NCI-H2107 treated with DMSO at 0.1 percent for 48 hours (cell line): ENCODE results near the gene MLC1.

Experiments
- DNase-seq: peaks from one replicate; lab custom pipeline; 2025; ENCODE audit not compliant: unreplicated experiment; lab: John Stamatoyannopoulos, UW

MLC1 gene

DNA sequence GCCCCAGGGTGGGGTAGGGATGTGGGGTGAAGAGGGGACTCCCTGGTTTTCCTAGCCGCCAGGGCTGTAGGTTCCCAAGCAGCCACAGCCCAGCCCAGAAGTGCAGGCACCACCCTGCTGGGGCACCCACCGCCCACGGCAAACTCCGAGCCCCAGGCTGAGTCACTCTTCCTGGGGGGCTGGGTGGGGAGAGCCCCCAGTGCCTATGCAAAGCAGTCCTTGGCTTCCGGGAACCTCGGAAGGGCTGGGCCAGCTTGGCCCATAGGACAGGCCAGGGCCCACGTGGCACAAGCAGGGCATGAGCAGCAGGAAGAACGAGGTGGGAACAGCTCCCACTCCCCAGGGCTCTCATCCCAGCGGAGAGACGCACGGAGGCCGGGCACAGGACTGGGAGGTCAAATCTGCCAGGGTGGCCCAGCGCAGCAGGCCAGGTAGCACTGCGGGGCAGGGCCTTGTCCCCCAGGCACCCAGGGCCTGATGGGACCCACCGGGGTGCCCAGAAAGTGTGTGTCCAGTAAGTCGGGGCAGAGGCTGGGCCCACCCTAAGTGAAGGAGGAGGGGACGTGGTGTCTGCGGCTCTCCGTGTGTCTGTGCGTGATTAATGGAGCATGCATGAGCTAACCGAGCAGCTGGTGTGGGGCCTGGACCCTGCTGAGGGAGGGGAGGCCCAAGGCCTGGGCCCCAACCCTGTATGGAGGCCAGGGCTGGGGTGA is 68.1 kb downstream of the MLC1 start:
- DNase-seq: no peak

DNA sequence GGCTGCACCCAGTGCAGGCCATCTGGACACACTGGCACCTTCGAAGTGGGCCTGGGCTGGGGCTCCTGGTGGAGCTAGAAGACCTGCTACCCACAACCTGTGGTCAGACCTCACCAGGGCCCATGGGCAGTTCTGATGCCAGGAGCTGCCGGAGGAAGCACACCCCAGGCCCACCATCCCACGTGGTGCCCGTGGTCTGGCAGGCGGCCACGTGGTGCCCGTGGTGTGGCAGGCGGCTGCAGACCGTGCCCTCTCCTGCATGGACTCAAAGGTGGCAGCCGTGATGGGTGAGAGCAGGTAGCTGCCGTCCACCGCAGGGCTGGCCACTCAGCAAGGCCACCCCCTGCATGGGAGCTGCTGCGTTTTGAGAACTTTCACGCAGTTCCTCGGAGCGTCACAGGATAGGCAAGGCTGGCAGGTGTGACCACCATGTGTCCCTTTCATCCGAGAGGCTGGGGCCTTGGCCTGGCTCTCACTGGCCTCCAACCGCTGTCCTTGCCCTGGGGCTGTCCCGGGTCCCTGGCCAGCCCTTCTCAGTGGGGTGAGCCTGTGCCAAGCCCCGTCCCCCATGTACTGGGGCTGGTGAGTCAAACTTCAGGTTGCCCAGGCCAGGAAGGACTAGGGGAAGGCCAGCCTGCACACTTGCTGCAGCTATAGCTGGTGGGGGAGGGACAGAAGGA is 68.8 kb downstream of the MLC1 start:
- no peak for DNase-seq

DNA sequence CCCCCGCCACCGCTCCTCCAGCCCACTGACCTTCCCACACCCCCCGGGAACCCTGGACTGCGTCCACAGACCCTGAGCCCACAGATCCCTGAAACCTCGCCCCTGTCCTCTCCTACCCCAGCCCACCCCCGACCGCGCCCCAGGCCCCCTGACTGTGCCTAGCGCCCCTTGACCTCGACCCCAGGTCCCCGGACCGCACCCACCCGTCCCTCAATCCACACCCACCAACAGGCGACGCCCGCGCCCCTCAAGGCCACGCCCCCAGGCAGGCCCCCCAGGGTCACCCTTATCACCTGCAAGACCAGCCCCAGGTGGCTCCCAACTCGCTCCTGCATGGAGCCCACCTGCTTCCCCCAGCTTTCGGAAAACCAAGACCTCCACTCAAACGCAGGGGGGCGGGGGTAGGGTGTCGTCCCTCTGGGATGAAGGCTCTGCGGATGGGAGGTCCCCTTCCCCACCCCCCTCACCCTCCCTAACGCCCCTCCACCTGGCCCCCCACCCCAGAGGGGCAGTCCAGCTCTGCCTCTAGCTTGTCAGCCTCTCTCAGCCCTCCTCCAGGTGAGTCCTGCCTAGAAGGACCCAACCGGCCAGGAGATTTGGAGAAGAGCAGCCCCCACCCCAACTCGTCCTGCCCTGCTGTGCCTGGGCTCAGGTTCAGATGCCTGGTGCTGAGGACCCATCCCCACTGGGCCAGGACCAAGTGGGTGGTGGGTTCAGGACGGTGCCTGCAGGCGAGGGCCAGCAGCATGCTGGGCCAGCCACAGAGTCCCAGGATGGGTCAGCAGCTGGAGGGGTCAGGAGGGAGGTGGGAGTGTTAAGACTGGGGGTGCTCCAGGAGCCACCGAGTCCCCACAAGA is 69.5 kb downstream of the MLC1 start:
- no peak for DNase-seq

DNA sequence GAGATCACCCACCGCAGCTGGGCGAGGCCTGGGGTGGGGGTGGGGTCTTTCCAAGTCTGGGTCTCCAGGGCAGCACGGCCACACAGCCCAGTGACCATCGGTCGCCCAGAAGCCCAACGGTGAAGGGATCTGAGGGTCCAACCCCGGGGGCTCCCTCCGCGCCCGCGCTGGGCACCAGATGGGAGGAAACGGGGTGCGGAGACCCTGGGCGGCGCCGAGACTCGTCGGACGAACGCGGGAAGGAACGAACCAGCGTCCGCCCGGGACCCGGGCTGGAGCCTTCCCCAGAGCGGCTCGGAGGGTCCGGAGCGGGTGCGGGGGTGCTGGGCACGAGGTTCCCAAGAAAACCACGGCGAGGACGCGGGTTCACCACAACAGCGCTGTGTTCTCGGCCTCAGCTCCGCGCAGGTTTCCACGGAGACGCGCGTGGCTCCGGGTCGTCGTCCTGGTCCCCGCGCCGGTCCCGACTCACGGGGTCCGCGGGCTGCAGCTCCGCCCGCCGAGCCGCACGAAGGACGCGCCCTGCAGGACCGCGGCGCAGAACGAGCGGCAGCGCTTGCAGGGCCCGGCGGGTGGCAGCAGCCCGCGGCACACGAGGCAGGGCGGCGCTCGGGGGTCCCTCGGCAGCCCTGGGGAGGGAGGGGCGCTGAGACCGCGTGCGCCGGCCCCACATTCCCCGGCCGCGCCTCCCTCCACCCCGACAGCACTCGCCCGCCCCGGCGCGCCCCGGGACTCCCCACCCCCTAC is 70.4 kb downstream of the MLC1 start:
- no peak for DNase-seq

DNA sequence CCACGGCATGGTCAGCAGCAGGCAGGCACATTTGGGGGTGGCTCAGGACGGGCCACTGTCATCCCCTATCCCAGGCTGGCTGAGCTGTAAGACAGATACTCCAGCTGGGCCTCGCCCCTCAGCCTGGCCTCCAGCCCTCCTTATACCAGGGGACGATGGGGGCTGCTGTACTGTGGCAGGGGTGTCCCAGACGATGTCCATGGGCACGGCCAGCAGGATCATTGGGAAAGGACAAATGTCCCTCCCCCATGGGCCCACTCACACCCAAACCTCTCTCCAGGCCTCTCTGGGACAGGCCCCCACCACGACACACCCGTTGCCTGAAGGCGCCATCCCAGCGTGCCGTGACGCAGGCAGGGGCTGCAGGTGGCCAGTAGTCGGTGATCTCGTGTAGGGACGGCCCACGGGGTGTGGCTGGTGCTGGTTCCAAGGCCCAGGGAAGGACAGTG is 71.1 kb downstream of the MLC1 start:
- DNase-seq: no peak

DNA sequence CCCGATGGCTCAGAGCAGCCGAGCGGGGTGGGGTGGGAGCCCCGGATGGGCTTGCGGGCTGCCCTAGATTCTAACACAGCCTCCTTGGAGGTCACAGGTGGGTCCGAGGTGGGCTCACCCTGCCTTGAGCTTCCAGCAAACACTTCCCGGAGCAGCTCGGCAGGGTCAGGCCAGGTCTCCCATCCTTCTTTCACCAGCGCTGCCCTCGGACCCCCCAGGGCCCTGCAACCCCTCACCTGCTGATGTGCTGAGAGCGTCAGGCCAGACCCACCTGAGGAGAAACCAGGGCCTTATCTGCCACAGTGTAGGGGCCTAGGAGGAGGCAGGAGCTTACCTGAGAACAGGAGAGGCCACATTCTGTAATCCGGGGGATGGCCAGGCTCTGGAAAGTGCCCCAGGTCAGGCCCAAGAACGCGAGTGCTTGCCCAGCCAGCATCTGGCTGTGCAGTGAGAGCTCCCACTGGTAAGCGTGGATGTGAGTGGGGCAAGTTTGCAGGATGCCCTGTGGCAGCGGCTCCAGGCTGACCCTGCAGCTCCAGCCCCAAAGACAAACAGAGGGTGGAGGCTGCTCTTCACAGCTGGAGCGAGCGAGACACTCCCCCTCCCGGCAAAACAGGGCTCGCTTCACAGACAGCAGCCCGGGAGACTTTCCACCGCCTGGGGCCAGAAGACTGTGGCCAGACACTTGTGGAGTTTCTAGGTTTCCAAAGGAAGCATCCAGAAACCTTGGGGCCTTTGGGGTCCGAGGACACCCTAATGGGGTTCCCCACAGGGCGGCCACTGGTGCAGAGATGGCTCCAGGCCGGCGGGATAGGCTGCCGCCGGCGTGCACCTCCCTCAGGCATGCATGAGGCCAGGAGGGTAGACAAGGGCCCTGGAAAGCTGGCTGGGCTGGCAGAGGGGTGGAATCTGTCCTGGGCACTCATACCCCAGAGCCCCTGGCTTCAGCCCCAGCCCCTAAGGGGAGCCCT is 72.7 kb downstream of the MLC1 start, which contains the start of gene IL17REL:
IL17REL (minus strand) TSS at position 555 of the 971 bp plus-strand sequence; CDS start at position 436, 119 bp downstream.
- DNase-seq: no peak

DNA sequence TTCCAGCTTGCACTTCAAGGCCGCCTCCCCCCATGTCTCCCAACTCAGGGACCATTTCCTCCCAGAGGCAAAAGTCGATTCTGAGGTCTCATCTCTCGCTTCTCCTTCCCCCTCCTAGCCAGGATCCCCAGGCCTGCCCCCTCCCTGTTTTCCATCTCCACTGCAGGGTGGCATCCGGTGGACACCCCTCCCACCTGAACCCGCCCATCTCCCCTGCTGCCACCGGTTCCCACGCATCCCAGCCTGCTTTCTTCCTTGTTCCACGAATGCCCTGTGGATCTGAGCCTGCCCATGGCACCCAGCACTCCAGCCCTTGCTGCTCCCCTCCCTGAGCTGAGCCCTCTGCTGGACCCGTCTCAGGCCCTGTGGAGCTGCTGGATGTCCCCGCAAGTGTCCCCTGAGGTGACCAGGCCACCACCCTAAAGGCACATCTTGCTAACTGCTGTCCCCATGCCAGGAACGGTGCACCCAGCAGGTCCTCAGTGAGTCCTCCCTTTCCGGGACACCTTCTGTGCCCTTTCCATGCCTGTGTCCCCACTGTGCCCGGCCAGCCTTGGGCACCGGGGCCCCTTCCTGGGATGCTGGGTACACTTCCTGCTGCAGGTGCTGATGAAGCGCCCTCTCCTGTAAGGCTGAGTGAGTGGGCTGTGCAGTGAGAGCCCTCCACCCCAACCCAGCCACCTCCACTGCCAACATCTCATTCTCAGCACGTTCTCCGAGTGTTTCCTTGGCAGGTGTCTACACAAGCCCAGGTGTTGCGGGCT is 73.6 kb downstream of the MLC1 start:
- DNase-seq: no peak

DNA sequence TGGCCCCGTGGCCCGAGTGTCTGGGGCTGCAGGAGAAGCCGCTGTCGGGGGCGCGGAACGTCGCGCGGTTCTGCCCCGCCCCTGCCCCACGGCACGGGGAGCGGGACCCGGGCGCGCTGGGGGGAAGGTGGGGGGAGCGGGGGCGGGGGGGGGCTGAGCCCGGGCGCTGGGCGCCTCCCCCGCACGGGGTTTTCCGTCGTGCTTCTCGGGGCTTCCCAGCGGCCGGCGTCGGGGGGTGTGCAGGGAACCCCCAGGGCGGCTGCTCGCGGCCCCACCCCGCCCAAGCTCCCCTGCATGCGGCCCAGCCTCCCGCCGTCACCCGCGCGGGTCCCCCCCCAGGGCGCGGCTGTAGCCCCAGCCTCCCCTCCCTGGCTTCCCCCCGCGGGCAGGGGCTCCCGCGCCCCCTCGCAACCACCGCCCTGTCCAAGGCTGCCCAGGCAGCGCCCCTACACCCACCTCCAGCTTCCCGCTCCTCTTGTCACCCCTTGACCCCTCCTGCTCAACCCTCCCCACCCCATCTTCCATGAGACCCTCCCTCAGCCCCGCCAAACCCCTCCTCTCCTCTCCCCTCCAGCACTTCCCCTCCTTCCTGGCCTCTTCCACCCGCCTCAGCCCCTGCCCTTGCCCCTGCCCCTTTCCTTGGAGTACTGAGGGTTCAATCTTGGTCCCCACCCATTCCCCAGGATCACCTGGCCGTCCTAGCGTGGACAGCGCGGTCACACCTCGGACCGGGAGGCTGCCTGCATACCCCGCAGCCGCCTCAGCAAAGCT is 74.4 kb downstream of the MLC1 start:
- DNase-seq: no peak

DNA sequence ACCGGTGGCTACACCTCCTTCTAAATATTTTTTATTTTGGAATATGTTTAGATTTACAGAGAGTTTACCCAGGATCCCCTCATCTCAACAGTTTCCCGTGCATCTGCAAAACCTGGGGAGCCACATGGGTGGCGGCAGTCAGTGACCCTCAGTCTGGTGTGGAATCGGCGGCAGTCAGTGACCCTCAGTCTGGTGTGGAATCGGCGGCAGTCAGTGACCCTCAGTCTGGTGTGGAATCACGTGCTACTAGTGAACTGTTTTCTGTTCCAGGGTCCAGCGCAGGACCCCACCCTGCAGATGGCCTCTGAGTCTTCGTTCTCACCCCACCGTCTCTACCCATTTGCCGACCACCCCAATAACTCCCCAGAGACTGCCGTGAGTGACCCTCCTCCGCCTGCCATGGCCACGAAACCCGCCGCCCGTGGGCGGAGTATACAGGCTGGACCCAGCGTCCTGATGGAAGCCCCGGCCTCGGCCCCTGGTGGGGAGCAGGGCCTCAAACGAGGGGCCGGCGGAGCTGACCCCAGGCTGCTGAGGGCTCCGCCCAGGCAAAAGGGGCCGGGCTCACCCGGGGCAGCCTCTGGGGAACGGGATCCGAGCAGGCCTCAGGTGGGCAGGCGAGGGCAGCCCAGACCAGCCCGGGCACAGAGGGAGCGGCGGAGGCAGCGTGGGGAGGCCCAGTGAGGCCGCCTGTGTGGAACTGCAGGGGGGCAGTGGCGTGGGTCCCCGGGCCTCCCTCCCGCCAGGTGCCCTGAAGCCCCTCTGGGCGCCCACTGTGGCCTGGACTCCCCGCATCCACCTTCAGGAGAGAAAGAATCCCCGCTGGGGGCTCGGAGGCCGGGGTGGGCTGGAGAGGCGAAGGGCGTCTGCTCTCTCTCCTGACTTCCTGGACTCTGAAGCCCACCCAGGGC is 75.2 kb downstream of the MLC1 start:
- no peak for DNase-seq
